Neutrophil (primary cell): Measurements from ENCODE around the gene DCAF12.
A peak's percentile ranks its signal among the peaks of the same experiment; 100 is the strongest.

Source experiments
- H3K27ac ChIP-seq: fragments of 200-600 bp; sonication (generic); 2 replicates; pipeline ENCODE4 v1.5.1; 2016; ENCODE audit warnings: mild to moderate bottlenecking, moderate library complexity
- H3K27me3 ChIP-seq: fragments of 200-600 bp; sonication (generic); 2 replicates; pipeline ENCODE4 v1.6.0; 2016; ENCODE audit warnings: mild to moderate bottlenecking
- H3K36me3 ChIP-seq: fragments of 200-600 bp; sonication (generic); 2 replicates; pipeline ENCODE4 v1.5.1; 2017
- H3K4me1 ChIP-seq, 2 experiments: fragments of 200-600 bp in 1 of 2; sonication (generic) in 1 of 2; 1 replicate in 1 of 2; 2 replicates in 1 of 2; pipeline versions ENCODE4 v1.5.1 to v1.6.1; 2013 to 2016; ENCODE audit warnings: low read depth in 1 of 2, low read length in 1 of 2, mild to moderate bottlenecking in 1 of 2, moderate library complexity in 1 of 2; ENCODE audit not compliant: control insufficient read depth in 1 of 2, insufficient read depth in 1 of 2
- H3K4me3 ChIP-seq, 2 experiments: fragments of 200-600 bp in 1 of 2; sonication (generic) in 1 of 2; 1 replicate in 1 of 2; 2 replicates in 1 of 2; pipeline ENCODE4 v1.5.1; 2013 to 2016; ENCODE audit warnings: low read depth in 1 of 2, low read length in 1 of 2, mild to moderate bottlenecking in 1 of 2, moderate library complexity in 1 of 2
- H3K9me3 ChIP-seq: fragments of 200-600 bp; sonication (generic); 2 replicates; pipeline ENCODE4 v1.5.1; 2016
- CTCF ChIP-seq: fragments of 200-600 bp; sonication (generic); IDR thresholded peaks from 2 replicates; pipeline ENCODE4 v1.5.1; 2016; ENCODE audit warnings: antibody characterized with exemption

Gene DCAF12

DNA sequence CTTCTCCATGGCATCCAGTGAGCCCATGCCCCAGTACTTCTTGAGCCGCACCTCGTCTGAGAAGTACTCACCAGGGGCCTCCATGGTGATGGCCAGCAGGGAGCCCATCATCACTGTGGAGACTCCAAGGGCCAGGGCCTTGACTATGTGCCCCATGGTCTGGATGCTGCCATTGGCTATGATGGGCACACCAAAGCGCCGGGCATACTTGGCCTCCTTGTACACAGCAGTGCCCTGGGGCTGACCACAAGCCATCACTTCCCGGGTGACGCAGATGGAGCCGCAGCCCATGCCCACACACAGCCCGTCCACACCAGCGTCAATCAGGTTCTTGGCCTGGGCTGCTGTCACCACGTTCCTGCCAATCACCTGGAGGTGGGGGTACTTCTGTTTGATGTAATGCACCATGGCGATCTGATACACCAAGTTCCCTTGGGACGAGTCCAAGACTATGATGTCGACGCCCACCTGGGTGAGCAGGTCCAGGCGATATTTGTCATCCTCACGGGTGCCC is 7.0 kb upstream of the DCAF12 start:
- Histone ChIP-seq H3K36me3 (no peaks in the 10 kb centered on the region), H3K4me3 (no peak overlapping the region), H3K9me3 (no peaks in the 10 kb centered on the region), H3K27me3 (no peaks in the 10 kb centered on the region), H3K27ac (no peak overlapping the region), H3K4me1 (no peaks in the 10 kb centered on the region)
- TF ChIP-seq CTCF: no peak

DNA sequence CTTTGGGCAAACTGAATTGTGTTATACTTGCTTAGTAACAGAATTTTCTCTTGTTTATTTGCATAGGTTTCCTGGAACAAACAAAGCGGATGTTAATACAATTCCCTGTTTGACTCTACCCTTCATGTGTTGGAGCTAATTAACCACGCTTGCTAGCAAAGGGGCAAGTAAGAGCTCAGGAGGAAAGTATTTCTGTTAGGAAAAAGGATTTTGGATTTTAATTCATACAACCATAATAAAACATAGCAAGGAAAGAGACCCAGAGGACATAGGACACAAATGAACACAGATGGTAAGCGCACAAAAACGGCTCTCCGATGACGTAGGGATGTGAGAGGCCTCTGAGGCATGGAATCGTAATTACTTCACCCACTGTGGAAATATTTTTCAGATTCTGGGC is 5.1 kb upstream of the DCAF12 start:
- Histone ChIP-seq H3K36me3 (no peaks in the 10 kb centered on the region), H3K27me3 (no peaks in the 10 kb centered on the region), H3K4me1 (peaks cover 4 to 10% of the 10 kb centered on the region in 2 experiments), H3K27ac (no peak overlapping the region), H3K9me3 (no peaks in the 10 kb centered on the region), H3K4me3 (no peak overlapping the region)
- no peak for TF ChIP-seq CTCF

- TF ChIP-seq CTCF: no peak
- Histone ChIP-seq H3K4me1 (peaks cover 41 to 44% of the 10 kb centered on the region in 2 experiments), H3K27ac (peak overlapping the region; percentile 97), H3K4me3 (peak overlapping the region; percentile 84 to 99), H3K36me3 (peaks cover 4% of the 10 kb centered on the region), H3K9me3 (no peaks in the 10 kb centered on the region), H3K27me3 (no peaks in the 10 kb centered on the region)
Measured at GRCh38 chr9:34127035-34127948, 794 bp upstream of the DCAF12 start.

DNA sequence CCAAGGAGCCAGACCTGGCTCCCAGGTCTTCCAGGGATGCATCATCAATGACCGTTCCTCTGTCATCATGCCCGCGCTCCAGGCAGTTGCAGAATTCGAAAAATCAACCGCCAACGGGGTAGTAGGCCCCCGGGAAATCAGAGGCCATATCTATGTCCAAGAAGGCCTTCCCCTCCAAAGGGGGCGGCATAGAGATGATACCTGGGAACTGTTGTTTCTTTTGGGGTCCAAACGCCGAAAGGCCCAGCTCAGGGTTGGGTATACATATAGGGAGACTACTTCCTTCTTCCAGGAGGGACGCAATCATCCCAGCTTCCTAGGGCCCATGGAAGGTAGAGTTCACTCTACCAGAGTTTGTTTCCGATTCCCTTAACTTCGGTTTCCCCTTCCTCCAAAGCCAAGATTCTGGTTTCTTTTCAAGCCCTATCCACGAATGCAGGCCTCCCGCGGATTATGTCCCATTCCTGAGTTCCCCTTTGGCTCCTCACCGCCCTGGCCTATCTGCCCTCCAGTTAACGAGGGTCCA is 754 bp downstream of the DCAF12 start:
- TF ChIP-seq CTCF: no peak
- H3K27me3 ChIP-seq: no peaks in the 10 kb centered on the region
- peak overlapping the region; percentile 84 to 99 for H3K4me3 ChIP-seq
- peaks cover 15% of the 10 kb centered on the region for H3K36me3 ChIP-seq
- H3K9me3 ChIP-seq: no peaks in the 10 kb centered on the region
- H3K27ac ChIP-seq: peak overlapping the region; percentile 97
- peaks cover 52 to 59% of the 10 kb centered on the region in 2 experiments for H3K4me1 ChIP-seq

GRCh38 chr9:34124926-34125325 is 1.6 kb downstream of the DCAF12 start:
- Histone ChIP-seq H3K4me1 (peaks cover 53 to 60% of the 10 kb centered on the region in 2 experiments), H3K9me3 (no peaks in the 10 kb centered on the region), H3K27ac (peak overlapping the region; percentile 97), H3K4me3 (peak overlapping the region; percentile 84 to 99), H3K27me3 (no peaks in the 10 kb centered on the region), H3K36me3 (peaks cover 17% of the 10 kb centered on the region)
- TF ChIP-seq CTCF: no peak
